GM19328 (cell line): Measurements from ENCODE around the gene PNKD.

Source experiments
- ATAC-seq: cut with Tn5 transposase; IDR thresholded peaks from one replicate; pipeline ENCODE4 v1.9.1; 2021; ENCODE audit warnings: mild to moderate bottlenecking, moderate library complexity; ENCODE audit not compliant: unreplicated experiment

The PNKD gene

GRCh38 chr2:218394298-218395089 lies 124.2 kb downstream of the PNKD start:
- ATAC-seq = no peak

GRCh38 chr2:218395090-218395444 lies 124.7 kb downstream of the PNKD start:
- no peak for ATAC-seq

- no peak for ATAC-seq
Measured at GRCh38 chr2:218395456-218395825, 125.1 kb downstream of the PNKD start.

GRCh38 chr2:218395826-218396687 lies 125.7 kb downstream of the PNKD start:
- ATAC-seq = peak; percentile 40
